Measurements from ENCODE around the gene CNTN5.

Gene CNTN5

DNA sequence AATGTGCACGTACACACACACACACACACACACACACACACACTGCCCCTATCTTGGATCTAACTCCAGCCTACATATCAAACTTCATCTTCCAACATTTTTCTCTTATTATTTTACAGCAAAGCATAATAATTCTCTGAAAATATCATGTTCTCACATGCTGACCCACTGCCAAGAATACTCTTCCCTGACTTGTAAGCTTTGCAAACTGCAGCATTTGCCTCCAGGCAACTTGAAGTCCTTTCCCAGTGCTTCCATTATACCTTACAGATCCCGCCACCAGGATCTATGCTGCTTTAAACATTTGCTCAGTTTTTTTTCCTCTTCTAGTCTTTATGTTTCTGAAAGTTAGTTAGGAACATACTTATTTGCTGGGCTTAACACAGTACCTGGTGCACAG, 1183.0 kb downstream of the CNTN5 start:
- DNase-seq (ENCODE audit: insufficient read length, low spot score) = no peak
- FAIRE-seq = no peak
- TF ChIP-seq, protein P1, sequence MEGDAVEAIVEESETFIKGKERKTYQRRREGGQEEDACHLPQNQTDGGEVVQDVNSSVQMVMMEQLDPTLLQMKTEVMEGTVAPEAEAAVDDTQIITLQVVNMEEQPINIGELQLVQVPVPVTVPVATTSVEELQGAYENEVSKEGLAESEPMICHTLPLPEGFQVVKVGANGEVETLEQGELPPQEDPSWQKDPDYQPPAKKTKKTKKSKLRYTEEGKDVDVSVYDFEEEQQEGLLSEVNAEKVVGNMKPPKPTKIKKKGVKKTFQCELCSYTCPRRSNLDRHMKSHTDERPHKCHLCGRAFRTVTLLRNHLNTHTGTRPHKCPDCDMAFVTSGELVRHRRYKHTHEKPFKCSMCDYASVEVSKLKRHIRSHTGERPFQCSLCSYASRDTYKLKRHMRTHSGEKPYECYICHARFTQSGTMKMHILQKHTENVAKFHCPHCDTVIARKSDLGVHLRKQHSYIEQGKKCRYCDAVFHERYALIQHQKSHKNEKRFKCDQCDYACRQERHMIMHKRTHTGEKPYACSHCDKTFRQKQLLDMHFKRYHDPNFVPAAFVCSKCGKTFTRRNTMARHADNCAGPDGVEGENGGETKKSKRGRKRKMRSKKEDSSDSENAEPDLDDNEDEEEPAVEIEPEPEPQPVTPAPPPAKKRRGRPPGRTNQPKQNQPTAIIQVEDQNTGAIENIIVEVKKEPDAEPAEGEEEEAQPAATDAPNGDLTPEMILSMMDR (IDR thresholded peaks at IDR 0.05; ENCODE audit: insufficient read depth, missing control alignments) = no peak

DNA sequence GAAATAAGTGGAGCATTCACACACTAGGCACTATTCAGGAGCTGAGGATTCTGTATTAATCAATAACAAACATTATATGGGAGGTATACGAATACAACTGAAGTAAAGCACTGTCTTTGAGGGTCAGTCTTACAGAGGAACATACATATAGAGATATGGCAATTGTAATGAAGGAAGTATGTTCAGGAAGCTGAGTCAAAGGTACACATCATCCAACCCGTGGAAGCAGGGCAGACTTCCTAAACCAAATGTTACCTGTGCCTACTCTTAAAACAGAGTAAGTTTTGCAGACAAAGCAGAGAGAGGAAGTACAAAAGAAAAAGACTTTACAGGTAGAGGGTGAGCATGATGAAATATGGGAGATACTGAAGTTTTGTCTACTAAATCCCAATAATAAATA, 1185.2 kb downstream of the CNTN5 start:
- FAIRE-seq (no peak), DNase-seq (ENCODE audit: insufficient read length, low spot score) (no peak)
- TF ChIP-seq, protein P1 (IDR thresholded peaks at IDR 0.05; ENCODE audit: insufficient read depth, missing control alignments) = no peak

DNA sequence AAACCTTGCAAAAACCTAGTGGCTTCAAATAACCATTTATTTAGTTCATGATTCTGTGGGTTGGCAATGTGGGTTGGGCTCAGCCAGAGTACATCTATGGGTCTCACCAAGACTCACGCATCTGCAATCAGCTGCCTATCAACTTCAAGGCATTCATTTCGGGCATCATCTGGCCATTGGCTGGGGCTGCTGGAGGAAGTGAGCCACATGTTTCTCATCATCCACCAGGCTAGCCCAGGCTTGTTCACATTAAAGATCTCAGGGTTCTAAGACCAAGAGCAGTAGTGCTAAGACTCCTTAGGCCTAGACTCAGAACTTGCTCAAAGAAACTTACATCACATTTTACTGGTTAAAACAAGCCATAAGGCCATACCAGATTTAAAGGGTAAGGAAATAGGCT, 1187.5 kb downstream of the CNTN5 start:
- DNase-seq (ENCODE audit: insufficient read length, low spot score) (no peak), FAIRE-seq (no peak)
- TF ChIP-seq, protein P1 (IDR thresholded peaks at IDR 0.05; ENCODE audit: insufficient read depth, missing control alignments) = no peak

DNA sequence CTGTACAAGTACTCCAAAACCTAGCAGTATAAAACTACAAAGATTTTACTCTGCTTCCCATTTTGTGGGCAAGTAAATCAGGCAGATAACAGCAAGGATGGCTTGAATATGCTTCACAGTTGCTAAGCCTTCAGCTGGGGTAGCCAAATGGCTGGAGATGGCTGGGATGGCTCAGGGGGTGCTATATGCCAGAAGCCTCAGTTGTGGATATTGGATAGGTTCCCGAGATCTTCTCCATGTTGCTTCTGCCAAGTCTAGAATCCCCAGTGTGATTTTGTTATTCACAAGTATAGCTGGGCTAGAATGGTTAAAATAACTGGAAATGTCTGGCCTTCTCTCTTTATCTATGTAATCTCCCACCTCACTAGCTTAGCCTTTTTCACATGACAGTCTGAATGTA, 1194.0 kb downstream of the CNTN5 start:
- FAIRE-seq (no peak), DNase-seq (ENCODE audit: insufficient read length, low spot score) (no peak)
- TF ChIP-seq, protein P1 (IDR thresholded peaks at IDR 0.05; ENCODE audit: insufficient read depth, missing control alignments) = no peak

DNA sequence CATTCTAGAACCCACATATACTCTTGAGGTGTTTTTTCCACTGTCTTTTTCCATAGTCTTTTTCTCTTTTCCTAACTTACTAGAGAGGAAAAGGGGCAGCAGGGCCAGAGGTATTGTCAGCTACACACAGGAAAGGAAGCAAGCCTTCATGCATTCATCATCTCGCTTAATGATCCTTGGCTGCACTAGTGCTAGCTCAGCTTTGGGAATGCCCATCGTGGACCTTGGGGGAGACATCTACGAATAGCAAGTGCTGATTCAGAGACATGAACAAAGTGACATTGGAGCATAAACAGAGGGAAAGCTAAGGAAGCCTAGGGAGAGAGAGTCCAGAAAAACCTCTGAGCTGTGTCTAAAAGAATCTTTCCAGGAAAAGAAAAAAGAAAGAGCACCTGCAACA, 1200.1 kb downstream of the CNTN5 start:
- DNase-seq (ENCODE audit: insufficient read length, low spot score) (no peak), FAIRE-seq (no peak)
- TF ChIP-seq, protein P1 (IDR thresholded peaks at IDR 0.05; ENCODE audit: insufficient read depth, missing control alignments) = no peak

DNA sequence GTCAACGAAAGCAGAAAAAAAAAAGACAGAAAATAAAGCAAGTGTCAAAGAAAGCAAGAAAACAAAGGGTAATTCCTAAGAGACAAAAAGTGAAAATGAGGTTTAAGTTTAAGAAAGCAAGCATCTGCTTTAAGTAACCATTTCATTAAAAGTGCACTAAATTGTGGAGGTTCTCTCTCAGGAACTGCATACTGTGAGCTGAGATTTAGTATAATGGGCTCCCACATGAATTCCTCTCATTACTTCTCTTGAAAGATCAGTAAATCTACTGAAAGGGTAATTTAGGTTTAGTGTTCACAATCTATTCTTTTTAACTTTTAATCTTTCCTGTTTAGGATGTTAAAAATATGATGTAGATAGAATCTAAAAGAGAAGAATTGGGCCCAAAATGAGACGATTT, 1201.0 kb downstream of the CNTN5 start:
- TF ChIP-seq, protein P1 (IDR thresholded peaks at IDR 0.05; ENCODE audit: insufficient read depth, missing control alignments) = no peak
- DNase-seq (ENCODE audit: insufficient read length, low spot score) = no peak
- FAIRE-seq = no peak

DNA sequence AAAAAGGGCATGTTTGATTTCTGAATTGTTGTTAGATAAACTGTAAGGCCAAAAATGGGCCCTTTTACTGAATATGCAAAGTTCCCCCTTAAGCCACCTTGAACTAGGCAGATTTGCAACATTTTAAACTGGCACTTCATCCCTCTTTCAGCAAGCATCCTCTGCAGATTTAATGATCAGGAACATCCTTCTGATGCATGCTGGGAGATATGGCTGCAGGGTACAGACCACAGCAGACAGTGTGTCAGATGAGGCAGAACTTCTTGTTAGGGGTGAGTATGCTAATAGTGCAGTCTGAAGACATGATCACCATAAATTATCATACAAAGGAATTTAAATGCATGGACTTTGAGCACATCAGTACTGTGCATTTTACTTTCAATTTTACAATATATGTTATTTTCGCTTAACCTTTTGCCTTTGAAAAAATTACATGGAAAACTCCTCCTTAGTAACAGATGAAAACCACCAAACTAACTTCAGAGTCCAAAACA, 1203.8 kb downstream of the CNTN5 start:
- TF ChIP-seq, protein P1 (IDR thresholded peaks at IDR 0.05; ENCODE audit: insufficient read depth, missing control alignments) = no peak
- no peak for DNase-seq (ENCODE audit: insufficient read length, low spot score)
- FAIRE-seq = no peak
